Fibroblast of villous mesenchyme (primary cell): ENCODE data around the gene IL16. TPM values are rescaled to one million over a fixed set of nuclear protein-coding genes. Genes with fewer than 3 reads are reported as not detected.

ENCODE experiments used
- DNase-seq: peaks from one replicate; pipeline ENCODE4 v3.0.0-alpha.2; 2010; ENCODE audit warnings: low read depth
- H3K4me3 ChIP-seq: 2 replicates; pipeline ENCODE4 v1.5.1; 2011; ENCODE audit warnings: low read depth, mild to moderate bottlenecking, low read length
- total RNA-seq: library from RNA; depleted of rRNA; stranded (reverse); fragments of >200 nt; gene quantifications from 2 replicates; pipeline ENCODE4 v1.2.3, GENCODE V29; 2012
- TF ChIP-seq, protein P1 (sequence below): IDR thresholded peaks from 2 replicates; pipeline ENCODE4 v1.5.1; 2012; ENCODE audit warnings: low read depth, mild to moderate bottlenecking, low read length; ENCODE audit not compliant: insufficient read depth

IL16 gene
- total RNA-seq, 1 donor = not detected

DNA sequence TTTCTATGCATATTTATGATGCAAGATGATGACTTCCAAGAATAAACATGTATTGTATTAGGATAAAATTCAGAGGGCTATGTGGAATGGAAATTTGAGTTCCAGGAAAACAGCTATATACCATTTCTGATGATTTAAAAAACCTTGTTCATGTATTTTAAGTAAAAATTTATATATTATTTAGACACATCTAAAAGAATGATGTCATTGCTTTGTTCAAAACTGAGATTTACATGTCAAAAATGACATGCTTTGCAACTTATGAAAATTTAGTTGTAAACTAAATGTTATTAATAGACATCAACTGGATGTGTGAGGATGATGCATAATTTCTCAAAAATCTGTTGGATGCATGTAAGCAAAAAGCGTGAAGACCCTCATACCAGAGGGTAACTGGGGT, 125.0 kb downstream of the IL16 start:
- TF ChIP-seq, protein P1, sequence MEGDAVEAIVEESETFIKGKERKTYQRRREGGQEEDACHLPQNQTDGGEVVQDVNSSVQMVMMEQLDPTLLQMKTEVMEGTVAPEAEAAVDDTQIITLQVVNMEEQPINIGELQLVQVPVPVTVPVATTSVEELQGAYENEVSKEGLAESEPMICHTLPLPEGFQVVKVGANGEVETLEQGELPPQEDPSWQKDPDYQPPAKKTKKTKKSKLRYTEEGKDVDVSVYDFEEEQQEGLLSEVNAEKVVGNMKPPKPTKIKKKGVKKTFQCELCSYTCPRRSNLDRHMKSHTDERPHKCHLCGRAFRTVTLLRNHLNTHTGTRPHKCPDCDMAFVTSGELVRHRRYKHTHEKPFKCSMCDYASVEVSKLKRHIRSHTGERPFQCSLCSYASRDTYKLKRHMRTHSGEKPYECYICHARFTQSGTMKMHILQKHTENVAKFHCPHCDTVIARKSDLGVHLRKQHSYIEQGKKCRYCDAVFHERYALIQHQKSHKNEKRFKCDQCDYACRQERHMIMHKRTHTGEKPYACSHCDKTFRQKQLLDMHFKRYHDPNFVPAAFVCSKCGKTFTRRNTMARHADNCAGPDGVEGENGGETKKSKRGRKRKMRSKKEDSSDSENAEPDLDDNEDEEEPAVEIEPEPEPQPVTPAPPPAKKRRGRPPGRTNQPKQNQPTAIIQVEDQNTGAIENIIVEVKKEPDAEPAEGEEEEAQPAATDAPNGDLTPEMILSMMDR = no peak
- DNase-seq = no peak
- peak overlapping the region; percentile 95 for H3K4me3 ChIP-seq

DNA sequence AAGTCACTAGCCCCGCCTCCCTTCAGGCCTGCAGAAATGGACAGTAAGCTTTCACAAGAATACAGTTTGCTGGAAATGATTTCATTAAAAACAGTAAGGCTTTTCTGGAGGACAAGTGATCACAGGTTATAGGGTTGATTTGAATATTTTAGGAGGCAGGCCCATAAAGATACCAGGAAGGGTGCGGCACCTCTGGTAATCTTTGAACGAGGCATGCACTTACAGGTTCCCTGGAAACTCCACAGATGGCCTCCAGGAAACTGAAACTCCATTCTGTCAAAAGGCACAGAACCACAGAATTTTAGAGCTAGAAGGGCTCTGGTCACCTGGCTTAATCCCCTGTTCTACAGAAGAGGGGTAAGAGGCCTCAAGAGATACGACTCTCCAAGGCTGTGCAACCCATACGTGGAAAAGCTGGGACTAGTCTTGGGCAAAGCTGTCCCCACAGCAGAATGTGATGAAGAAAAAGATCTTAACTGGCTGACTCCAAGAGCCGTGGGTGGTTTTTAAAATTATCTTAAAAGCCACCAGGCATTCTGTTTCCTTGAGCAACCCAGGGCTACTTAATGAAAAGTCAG, 126.1 kb downstream of the IL16 start:
- TF ChIP-seq, protein P1 = no peak
- no peak for DNase-seq
- peak overlapping the region; percentile 95 for H3K4me3 ChIP-seq

DNA sequence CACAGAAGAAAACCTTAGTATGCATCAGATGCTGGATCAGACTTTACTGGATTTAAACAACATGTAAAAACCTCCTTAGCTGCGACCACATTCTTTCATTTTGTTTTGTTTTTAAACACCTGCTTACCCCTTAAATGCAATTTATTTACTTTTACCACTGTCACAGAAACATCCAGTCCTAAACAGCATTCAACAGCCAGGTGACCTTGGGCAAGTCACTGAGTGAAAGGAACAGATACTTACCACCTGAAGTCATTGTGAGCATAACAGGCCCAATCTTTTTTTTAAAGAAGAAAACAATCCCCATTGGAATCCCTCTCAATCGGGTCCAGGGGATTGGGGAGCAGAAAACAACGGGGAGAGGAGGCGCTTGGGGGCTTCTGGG, 126.9 kb downstream of the IL16 start:
- DNase-seq = no peak
- H3K4me3 ChIP-seq = peak overlapping the region; percentile 95
- TF ChIP-seq, protein P1 = no peak

DNA sequence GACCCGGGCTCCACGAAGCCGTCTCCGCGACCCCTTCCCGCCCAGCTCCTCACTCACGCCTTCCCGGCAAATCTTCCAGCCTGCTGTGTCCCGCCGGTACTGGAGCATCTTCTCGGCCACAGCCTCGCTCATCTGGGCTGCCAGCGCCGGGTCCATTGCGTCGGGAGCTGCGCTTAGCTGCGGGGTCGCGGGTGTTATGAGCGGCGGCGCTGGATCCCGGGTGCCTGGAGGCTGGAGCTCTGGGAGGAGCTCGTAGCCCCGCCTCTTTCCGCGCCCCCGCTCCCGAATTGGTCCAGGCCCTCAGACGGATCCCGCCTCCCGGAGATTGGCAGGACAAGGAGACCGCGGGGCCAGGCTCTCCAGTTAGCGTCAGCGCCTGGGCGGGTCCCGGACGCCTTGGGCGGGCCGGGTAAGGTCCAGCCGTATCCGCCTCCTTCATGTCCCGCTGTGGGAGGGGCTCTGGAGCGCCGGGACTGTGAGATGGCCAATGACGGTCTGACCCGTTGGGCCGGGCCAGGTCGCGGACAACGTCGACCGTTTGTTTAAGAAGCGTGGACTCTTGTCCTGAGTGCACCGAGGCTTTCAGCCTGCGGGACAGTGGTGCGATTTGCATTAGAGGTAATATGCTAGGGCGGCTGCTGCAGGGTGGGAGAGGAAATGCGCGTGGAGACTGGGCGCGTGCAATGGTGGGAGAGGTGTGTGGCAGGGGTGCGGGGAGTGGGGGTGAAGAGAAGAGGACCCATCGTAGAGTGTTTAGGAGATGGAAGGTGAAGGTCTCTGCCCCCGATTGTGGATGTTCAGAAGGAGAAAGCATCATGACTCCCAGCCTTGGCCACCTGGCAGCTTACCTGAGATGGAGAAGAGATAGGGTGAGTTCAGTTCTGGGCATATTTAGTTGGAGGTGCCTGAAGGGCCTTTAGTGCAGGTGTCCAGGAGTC, 127.5 kb downstream of the IL16 start, which contains the start of gene STARD5:
Gene STARD5 (minus strand): TSS at position 198 of the 938 bp plus-strand sequence. CDS start 42 bp downstream, at position 156.
- TF ChIP-seq, protein P1 = no peak
- DNase-seq = peak; percentile 98
- peak within 1 kb of the TSS; percentile 95 for H3K4me3 ChIP-seq

DNA sequence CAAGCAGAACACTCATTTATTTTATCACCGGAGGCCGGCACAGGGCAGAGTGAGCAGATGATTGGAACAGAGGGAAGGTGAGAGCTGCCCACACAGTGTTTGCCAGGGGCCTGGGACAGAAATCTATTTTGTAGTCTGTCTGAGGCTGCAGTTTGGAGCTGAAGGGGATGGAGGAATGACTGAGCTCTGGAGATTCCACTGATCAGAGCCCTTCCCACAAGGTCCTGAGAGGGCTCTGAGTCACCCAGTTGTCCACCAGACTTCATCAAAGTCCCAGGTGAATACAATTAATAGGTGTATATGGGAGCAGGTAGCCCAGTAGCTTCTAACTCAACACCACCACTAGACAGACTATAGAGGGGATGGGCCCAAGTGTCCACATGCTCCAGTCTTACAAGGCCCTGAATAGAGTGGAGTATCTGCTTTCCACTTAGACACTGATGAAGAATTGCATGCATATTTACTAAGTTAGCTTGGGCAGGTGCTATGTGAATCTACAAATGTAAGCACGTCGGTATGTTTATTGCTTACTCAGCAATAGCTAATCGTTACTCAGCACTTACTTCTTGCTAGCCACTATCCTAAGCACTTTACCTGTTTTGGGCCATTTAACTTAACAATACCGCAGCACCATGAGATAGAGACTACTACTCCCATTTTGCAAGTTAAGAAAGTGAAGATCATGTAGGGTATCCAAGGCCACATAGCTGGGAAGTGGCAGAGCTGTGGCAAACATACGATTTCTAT, 130.0 kb downstream of the IL16 start:
- no peak overlapping the region for H3K4me3 ChIP-seq
- DNase-seq = no peak
- TF ChIP-seq, protein P1 = no peak

DNA sequence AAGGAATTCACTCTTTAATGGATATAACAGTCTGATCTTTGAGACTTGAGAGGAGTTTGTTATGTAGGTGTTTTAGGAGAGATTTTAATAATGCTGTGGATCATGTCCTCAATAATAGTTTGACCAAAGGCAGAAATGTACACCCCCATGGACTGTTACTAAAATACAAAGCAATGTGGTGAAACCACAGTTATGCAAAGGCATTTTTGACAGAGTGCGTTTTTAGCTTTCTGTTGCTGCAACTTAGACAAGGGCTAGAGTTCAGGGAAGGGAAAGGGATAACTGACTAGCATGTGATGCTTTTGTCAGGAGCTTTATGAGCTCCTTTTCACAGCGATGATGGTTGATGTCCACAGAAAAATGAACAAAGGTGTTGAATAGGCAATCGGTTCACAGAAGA, 130.8 kb downstream of the IL16 start:
- DNase-seq = peak; percentile 93
- TF ChIP-seq, protein P1 = no peak
- H3K4me3 ChIP-seq = no peak overlapping the region
